Chondrocyte (in vitro differentiated cells): ENCODE data around the gene TENT5C. TPM values are rescaled to one million over a fixed set of nuclear protein-coding genes. Genes with fewer than 3 reads are reported as not detected.

Experiments
- DNase-seq: peaks from one replicate; pipeline ENCODE4 v3.0.0; 2021; ENCODE audit warnings: mixed read lengths, low spot score
- H3K27ac Mint-ChIP-seq: one replicate; pipeline ENCODE4 v1.8.0; 2021; ENCODE audit warnings: mild to moderate bottlenecking, moderate library complexity, mixed read lengths; ENCODE audit not compliant: unreplicated experiment
- H3K27me3 Mint-ChIP-seq: 2 replicates; pipeline ENCODE4 v1.8.0; 2021; ENCODE audit warnings: low read depth, mixed read lengths
- H3K36me3 Mint-ChIP-seq: 2 replicates; pipeline ENCODE4 v1.8.0; 2021; ENCODE audit warnings: low read depth, mixed read lengths
- H3K4me1 Mint-ChIP-seq: 2 replicates; pipeline ENCODE4 v1.8.0; 2021; ENCODE audit warnings: low read depth, mild to moderate bottlenecking, mixed read lengths
- H3K4me3 Mint-ChIP-seq: one replicate; pipeline ENCODE4 v1.8.0; 2021; ENCODE audit warnings: mild to moderate bottlenecking, moderate library complexity, mixed read lengths; ENCODE audit not compliant: unreplicated experiment
- H3K9me3 Mint-ChIP-seq: 2 replicates; pipeline ENCODE4 v1.8.0; 2021; ENCODE audit warnings: low read depth, mixed read lengths
- total RNA-seq: library from RNA; stranded (reverse); gene quantifications from 3 replicates; pipeline ENCODE4 v1.2.1, GENCODE V29; 2021
- TF ChIP-seq, protein P1 (sequence below): fragments of 200-600 bp; sonication (generic); IDR thresholded peaks from 2 replicates; pipeline ENCODE4 v1.5.0; 2021; ENCODE audit warnings: antibody characterized with exemption, mild to moderate bottlenecking, moderate library complexity

The TENT5C gene
- total RNA-seq, 1 donor from 2014 or later, result 0.20 TPM

DNA sequence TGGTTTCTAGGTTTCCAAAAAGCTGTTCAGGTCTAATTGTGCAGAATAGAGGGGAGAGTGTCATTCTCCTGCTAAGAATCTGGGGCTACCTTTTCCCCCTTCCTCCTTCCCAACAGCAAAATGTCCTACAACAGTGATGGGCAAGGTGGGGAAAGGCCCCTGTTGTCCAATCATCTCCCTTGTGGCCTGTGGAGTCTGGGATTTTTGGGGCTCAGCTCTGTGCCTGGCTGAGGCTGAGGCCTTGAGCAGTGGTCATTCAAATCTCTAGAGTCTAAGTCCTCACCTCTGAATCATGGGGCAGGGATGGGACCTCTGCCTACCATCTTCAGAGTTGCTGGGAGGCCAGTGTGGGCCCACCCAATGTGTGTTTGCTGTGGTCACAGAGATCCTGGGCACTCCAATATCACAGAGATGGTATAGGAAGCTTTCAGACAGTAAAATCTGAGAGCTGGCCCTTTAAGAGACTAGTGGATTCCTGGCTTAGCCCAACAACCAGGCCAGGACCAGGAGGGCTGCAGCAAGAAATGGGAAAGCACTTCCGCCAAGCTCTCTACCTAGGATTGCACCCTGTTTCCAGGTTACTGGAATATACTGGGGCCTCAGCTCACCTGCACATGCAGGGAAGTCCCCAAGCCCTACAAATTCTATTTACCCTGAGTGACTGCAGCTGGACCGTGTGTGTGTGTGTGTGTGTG is 28.5 kb upstream of the TENT5C start:
- DNase-seq, result no peak
- H3K4me1 Mint-ChIP-seq, result no peaks in the 10 kb centered on the region
- H3K27me3 Mint-ChIP-seq, result no peaks in the 10 kb centered on the region
- no peaks in the 10 kb centered on the region for H3K9me3 Mint-ChIP-seq
- no peak overlapping the region for H3K27ac Mint-ChIP-seq
- no peak overlapping the region for H3K4me3 Mint-ChIP-seq
- TF ChIP-seq, protein P1, sequence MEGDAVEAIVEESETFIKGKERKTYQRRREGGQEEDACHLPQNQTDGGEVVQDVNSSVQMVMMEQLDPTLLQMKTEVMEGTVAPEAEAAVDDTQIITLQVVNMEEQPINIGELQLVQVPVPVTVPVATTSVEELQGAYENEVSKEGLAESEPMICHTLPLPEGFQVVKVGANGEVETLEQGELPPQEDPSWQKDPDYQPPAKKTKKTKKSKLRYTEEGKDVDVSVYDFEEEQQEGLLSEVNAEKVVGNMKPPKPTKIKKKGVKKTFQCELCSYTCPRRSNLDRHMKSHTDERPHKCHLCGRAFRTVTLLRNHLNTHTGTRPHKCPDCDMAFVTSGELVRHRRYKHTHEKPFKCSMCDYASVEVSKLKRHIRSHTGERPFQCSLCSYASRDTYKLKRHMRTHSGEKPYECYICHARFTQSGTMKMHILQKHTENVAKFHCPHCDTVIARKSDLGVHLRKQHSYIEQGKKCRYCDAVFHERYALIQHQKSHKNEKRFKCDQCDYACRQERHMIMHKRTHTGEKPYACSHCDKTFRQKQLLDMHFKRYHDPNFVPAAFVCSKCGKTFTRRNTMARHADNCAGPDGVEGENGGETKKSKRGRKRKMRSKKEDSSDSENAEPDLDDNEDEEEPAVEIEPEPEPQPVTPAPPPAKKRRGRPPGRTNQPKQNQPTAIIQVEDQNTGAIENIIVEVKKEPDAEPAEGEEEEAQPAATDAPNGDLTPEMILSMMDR, result no peak
- H3K36me3 Mint-ChIP-seq, result no peaks in the 10 kb centered on the region

DNA sequence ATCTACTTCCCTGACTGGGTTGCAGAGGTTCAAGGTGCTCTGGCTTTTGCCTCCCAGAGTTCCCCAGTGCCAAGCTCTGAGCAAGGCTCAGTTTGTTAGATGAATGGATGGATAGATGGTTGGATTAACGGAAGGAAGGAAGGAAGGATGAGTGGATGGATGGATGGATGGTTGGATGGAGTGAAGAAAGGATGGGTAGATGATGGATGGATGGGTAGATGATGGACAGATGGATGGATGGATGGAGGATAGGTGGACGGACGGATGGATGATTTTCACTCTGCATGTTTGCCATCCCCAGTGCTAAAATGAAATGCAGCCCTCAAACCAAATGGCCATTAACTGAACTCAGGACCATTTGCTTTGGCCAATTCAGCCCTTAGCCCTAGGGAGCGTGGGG is 27.4 kb upstream of the TENT5C start:
- H3K4me1 Mint-ChIP-seq, result no peaks in the 10 kb centered on the region
- H3K27ac Mint-ChIP-seq, result no peak overlapping the region
- no peaks in the 10 kb centered on the region for H3K27me3 Mint-ChIP-seq
- no peaks in the 10 kb centered on the region for H3K9me3 Mint-ChIP-seq
- no peak for DNase-seq
- TF ChIP-seq, protein P1, result no peak
- no peak overlapping the region for H3K4me3 Mint-ChIP-seq
- no peaks in the 10 kb centered on the region for H3K36me3 Mint-ChIP-seq

DNA sequence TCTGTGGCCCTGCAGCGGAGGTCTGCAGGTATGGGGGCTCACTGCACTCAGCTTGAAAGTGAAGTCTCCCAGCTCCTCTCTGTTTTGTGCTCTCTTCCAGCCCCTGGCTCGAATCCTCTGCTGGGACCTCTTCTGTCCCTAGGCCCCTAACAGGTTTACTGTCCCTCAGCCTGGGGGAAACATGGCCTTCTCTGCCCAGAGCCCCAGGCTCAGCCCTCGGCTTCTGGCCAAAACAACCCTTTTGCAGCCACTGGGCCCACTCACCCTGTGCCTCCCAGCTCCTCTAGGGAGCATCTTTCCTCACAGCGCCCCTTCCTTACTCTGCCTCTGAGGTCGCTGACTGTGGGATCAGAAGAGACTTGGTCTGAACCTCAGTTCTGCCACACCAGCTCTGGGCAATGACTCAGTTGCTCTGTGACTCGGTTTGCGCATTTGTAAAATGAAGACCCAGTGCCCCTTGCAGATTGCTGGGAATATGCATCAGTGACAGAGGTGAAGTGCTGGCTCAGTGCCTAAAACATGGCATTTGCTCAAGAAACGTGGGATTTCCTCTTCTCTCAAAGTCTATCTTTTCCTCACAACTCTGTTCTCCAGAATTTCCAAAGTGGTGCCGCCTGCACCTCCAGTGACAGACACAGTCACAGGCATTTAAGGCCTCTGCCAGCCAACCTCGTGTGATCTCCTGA is 26.5 kb upstream of the TENT5C start:
- H3K4me3 Mint-ChIP-seq, result no peak overlapping the region
- no peak for DNase-seq
- H3K4me1 Mint-ChIP-seq, result no peaks in the 10 kb centered on the region
- TF ChIP-seq, protein P1, result no peak
- no peaks in the 10 kb centered on the region for H3K27me3 Mint-ChIP-seq
- H3K36me3 Mint-ChIP-seq, result no peaks in the 10 kb centered on the region
- no peak overlapping the region for H3K27ac Mint-ChIP-seq
- H3K9me3 Mint-ChIP-seq, result no peaks in the 10 kb centered on the region

DNA sequence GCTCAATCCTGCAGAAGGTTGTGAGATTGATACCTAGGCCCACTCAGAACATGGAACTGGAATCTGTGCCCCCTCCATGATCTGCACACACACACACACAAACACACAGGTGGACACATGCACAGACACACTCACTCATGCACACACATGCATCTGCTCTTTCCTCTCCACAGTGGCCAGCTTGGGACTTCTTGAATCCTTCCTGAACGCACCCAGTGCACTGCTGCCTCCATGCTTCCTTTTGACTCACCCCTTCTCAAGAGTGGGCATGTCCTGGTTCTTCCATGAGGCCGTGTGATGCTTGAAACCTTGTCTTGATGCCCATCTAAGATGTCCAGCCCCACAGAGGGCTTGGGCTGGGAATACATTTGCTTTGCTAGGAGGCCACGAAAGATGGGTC is 25.4 kb upstream of the TENT5C start:
- no peaks in the 10 kb centered on the region for H3K9me3 Mint-ChIP-seq
- DNase-seq, result no peak
- no peak overlapping the region for H3K4me3 Mint-ChIP-seq
- no peak overlapping the region for H3K27ac Mint-ChIP-seq
- no peaks in the 10 kb centered on the region for H3K27me3 Mint-ChIP-seq
- TF ChIP-seq, protein P1, result no peak
- H3K36me3 Mint-ChIP-seq, result no peaks in the 10 kb centered on the region
- no peaks in the 10 kb centered on the region for H3K4me1 Mint-ChIP-seq

DNA sequence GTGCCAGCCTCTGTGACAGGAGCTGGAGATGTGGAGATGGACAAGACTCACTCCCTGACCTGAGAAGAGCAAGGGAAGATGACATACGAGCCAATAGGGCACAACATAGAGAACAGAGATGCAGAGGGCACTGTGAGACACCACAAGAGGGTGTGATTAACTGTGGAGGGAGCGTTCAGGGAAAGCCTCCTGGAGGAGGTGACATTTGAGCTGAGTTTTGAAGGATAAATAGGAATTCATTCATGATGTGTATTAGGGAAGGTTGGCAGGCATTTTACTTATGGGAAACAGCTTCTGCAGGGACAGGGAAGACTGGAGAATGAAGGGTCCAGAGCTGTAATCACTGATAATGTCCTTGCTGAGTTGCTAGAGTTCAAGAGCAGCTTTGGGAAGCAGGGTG is 25.0 kb upstream of the TENT5C start:
- no peak for DNase-seq
- no peak overlapping the region for H3K4me3 Mint-ChIP-seq
- no peaks in the 10 kb centered on the region for H3K9me3 Mint-ChIP-seq
- H3K27ac Mint-ChIP-seq, result no peak overlapping the region
- H3K4me1 Mint-ChIP-seq, result no peaks in the 10 kb centered on the region
- H3K36me3 Mint-ChIP-seq, result no peaks in the 10 kb centered on the region
- TF ChIP-seq, protein P1, result no peak
- no peaks in the 10 kb centered on the region for H3K27me3 Mint-ChIP-seq
